Endothelial cell of umbilical vein (primary cell): ENCODE data around the gene BLTP2. TPM values are rescaled to one million over a fixed set of nuclear protein-coding genes. Genes with fewer than 3 reads are reported as not detected.

ENCODE experiments used
- BruUV-seq: library from RNA; stranded (reverse); fragments of 400-500 nt; replicated peaks from 2 replicates; lab custom pipeline; 2021; lab: Mats Ljungman, UMichigan
- CTCF ChIA-PET: fragments of 300-600, 350-600 bp; sonication (Branson Sonifier 250); formaldehyde crosslinking; loops from one replicate; lab custom pipeline; 2021; ENCODE audit warnings: antibody characterized with exemption, inconsistent platforms; lab: Charles Lee
- POLR2A ChIA-PET: fragments of 300-600, 350-600 bp; sonication (Branson Sonifier 250); formaldehyde crosslinking; loops from one replicate; lab custom pipeline; 2021; ENCODE audit warnings: antibody characterized with exemption, inconsistent platforms; lab: Charles Lee
- DNase-seq: peaks from one replicate; pipeline ENCODE4 v3.0.0-alpha.2; 2011; ENCODE audit warnings: low read depth, low spot score
- FAIRE-seq: peaks from 2 replicates; lab custom pipeline; 2011; peaks lifted over from hg19 to GRCh38; lab: Jason Lieb, UNC
- H2AFZ ChIP-seq: 2 replicates; pipeline ENCODE4 v1.6.0; 2012; ENCODE audit warnings: low read depth, low read length, control low read depth, inconsistent platforms
- H3K27ac ChIP-seq: 2 replicates; pipeline ENCODE4 v1.5.1; 2011; ENCODE audit warnings: low read depth, mild to moderate bottlenecking, control low read depth, low read length, moderate library complexity; ENCODE audit not compliant: insufficient read depth
- H3K27me3 ChIP-seq, 2 experiments: 2 replicates each; pipeline versions ENCODE4 v1.6.0 to v1.6.1; 2011; ENCODE audit warnings: low read length in 2 of 2, mixed read lengths in 1 of 2; ENCODE audit not compliant: control insufficient read depth in 2 of 2, insufficient read depth in 2 of 2
- H3K36me3 ChIP-seq, 2 experiments: 2 replicates in 1 of 2; 3 replicates in 1 of 2; pipeline ENCODE4 v1.5.1; 2011; ENCODE audit warnings: low read length in 2 of 2, mild to moderate bottlenecking in 1 of 2, moderate library complexity in 1 of 2; ENCODE audit not compliant: control insufficient read depth in 2 of 2, insufficient read depth in 2 of 2; ENCODE audit errors: extremely low read depth in 1 of 2
- H3K4me1 ChIP-seq: 3 replicates; pipeline ENCODE4 v1.5.1; 2011; ENCODE audit warnings: mild to moderate bottlenecking, low read length; ENCODE audit not compliant: control insufficient read depth, insufficient read depth; ENCODE audit errors: extremely low read depth
- H3K4me2 ChIP-seq: 2 replicates; pipeline ENCODE4 v1.6.1; 2011; ENCODE audit warnings: low read length, control low read depth, mixed read lengths; ENCODE audit not compliant: insufficient read depth
- H3K4me3 ChIP-seq, 3 experiments: fragments of 200-600 bp in 1 of 3; sonication (generic), shearing (Covaris generic) in 1 of 3; replicated peaks in 1 of 3; 2 replicates each; pipeline ENCODE4 v1.5.1; 2011 to 2016; ENCODE audit warnings: control low read depth in 3 of 3, low read length in 3 of 3, mild to moderate bottlenecking in 2 of 3, inconsistent platforms in 1 of 3, low read depth in 1 of 3, moderate library complexity in 1 of 3; ENCODE audit not compliant: insufficient read depth in 1 of 3
- H3K79me2 ChIP-seq: 2 replicates; pipeline ENCODE4 v1.6.0; 2012; ENCODE audit warnings: low read length, inconsistent platforms; ENCODE audit not compliant: control insufficient read depth, insufficient read depth
- H3K9ac ChIP-seq: replicated peaks from 2 replicates; pipeline ENCODE3; 2011; ENCODE audit warnings: low read length, control low read depth; ENCODE audit not compliant: insufficient read depth; ENCODE audit errors: extremely low read depth
- H3K9me1 ChIP-seq: replicated peaks from 3 replicates; pipeline ENCODE4 v1.6.0; 2011; ENCODE audit warnings: mild to moderate bottlenecking, low read length; ENCODE audit not compliant: control insufficient read depth, insufficient read depth; ENCODE audit errors: extremely low read depth
- H3K9me3 ChIP-seq: replicated peaks from 2 replicates; pipeline ENCODE4 v1.5.1; 2012; ENCODE audit warnings: low read length, inconsistent platforms; ENCODE audit not compliant: control insufficient read depth, insufficient read depth
- H4K20me1 ChIP-seq: replicated peaks from 2 replicates; pipeline ENCODE3; 2011; ENCODE audit warnings: mild to moderate bottlenecking, low read length; ENCODE audit not compliant: control insufficient read depth, insufficient read depth; ENCODE audit errors: extremely low read depth
- EZH2 ChIP-seq: IDR thresholded peaks from 2 replicates; pipeline ENCODE4 v1.6.1; 2012; ENCODE audit warnings: borderline replicate concordance, low read depth, mild to moderate bottlenecking, moderate library complexity, low read length, inconsistent platforms; ENCODE audit not compliant: severe bottlenecking
- FOS ChIP-seq: IDR thresholded peaks from 2 replicates; pipeline ENCODE4 v1.6.1; 2011; ENCODE audit warnings: mild to moderate bottlenecking, low read length, moderate library complexity, borderline replicate concordance; ENCODE audit not compliant: insufficient read depth
- GATA2 ChIP-seq: IDR thresholded peaks from 2 replicates; pipeline ENCODE4 v1.7.0; 2011; ENCODE audit warnings: low read depth, mild to moderate bottlenecking, moderate library complexity, mixed read lengths, low read length; ENCODE audit not compliant: insufficient read length, insufficient read depth
- JUN ChIP-seq: IDR thresholded peaks from 2 replicates; pipeline ENCODE4 v1.6.1; 2011; ENCODE audit warnings: borderline replicate concordance, low read depth; ENCODE audit not compliant: insufficient read length, insufficient read depth
- MYC ChIP-seq: IDR thresholded peaks from one replicate; pipeline ENCODE4 v1.6.1; 2011; ENCODE audit warnings: mild to moderate bottlenecking, low read depth, low read length
- POLR2A ChIP-seq: IDR thresholded peaks from 2 replicates; pipeline ENCODE4 v1.6.1; 2012; ENCODE audit warnings: low read depth, mild to moderate bottlenecking, control low read depth, low read length
- POLR2AphosphoS5 ChIP-seq: IDR thresholded peaks from 2 replicates; pipeline ENCODE4 v1.6.1; 2012; ENCODE audit warnings: low read depth, mild to moderate bottlenecking, control low read depth, low read length, moderate library complexity; ENCODE audit not compliant: insufficient read depth
- dilution Hi-C: fragments of 300-500 bp; cut with MboI; formaldehyde crosslinking; loops from one replicate; pipeline ENCODE4 v1.15.0; 2019; ENCODE audit warnings: low sequenced_read_pairs; ENCODE audit not compliant: extremely low pct_ligation_motif_present
- intact Hi-C: fragments of 100-400 bp; cut with micrococcal nuclease; formaldehyde crosslinking; loops from one replicate; pipeline ENCODE4 v1.10.0; 2022
- polyA plus RNA-seq, 4 experiments: library from polyadenylated mRNA; depleted of rRNA in 3 of 4; stranded (reverse) in 3 of 4; unstranded in 1 of 4; fragments of >200 nt; gene quantifications; 2 replicates each; pipeline versions ENCODE4 v1.2.1 to v1.2.3, GENCODE V29; 2011 to 2012; ENCODE audit warnings: missing spikeins in 1 of 4
- total RNA-seq: library from RNA; stranded (reverse); gene quantifications from 2 replicates; pipeline ENCODE4 v1.2.3, GENCODE V29; 2021
- TF ChIP-seq, protein P1 (sequence below), 2 donors: IDR thresholded peaks; 1 replicate in 1 of 2; 2 replicates in 1 of 2; pipeline ENCODE4 v1.5.1; 2011; ENCODE audit warnings: low read length in 2 of 2, mild to moderate bottlenecking in 2 of 2, moderate library complexity in 2 of 2, control low read depth in 1 of 2, inconsistent platforms in 1 of 2, low read depth in 1 of 2; ENCODE audit not compliant: insufficient read depth in 1 of 2; ENCODE audit errors: extremely low read depth in 1 of 2
- TF ChIP-seq, protein P2 (sequence below): IDR thresholded peaks from 2 replicates; pipeline ENCODE4 v1.6.1; 2011; ENCODE audit not compliant: insufficient read depth, insufficient read length

Gene BLTP2
- total and polyA plus RNA-seq, 2 donors (not counting 3 experiments of a cell fraction or from before 2014, with no cell fraction given): 91.4 to 164 TPM

DNA sequence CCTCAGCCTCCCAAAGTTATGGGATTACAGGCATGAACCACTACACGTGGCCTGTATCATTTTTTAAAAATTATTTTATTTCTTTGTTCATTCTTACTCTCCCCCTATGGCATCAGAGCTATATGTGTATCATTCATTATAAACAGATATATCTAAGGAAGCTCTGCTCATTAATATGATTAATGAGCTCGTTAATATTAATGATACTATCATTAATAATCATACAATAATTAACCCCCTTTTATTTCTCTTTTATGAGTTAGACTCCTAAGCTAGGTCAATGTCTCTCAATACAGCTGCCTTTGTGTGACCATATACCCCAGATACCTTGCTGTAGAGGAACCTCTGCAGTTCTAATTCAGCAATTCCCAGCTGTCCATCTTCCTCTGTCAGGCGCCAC is 26.5 kb downstream of the BLTP2 start:
- H3K4me2 ChIP-seq: no peak overlapping the region
- H3K9me1 ChIP-seq: no peaks in the 10 kb centered on the region
- no peaks in the 10 kb centered on the region for H3K79me2 ChIP-seq
- no peak for TF ChIP-seq POLR2AphosphoS5
- TF ChIP-seq, protein P1, sequence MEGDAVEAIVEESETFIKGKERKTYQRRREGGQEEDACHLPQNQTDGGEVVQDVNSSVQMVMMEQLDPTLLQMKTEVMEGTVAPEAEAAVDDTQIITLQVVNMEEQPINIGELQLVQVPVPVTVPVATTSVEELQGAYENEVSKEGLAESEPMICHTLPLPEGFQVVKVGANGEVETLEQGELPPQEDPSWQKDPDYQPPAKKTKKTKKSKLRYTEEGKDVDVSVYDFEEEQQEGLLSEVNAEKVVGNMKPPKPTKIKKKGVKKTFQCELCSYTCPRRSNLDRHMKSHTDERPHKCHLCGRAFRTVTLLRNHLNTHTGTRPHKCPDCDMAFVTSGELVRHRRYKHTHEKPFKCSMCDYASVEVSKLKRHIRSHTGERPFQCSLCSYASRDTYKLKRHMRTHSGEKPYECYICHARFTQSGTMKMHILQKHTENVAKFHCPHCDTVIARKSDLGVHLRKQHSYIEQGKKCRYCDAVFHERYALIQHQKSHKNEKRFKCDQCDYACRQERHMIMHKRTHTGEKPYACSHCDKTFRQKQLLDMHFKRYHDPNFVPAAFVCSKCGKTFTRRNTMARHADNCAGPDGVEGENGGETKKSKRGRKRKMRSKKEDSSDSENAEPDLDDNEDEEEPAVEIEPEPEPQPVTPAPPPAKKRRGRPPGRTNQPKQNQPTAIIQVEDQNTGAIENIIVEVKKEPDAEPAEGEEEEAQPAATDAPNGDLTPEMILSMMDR (IDR thresholded peaks at IDR 0.05; ENCODE audit: extremely low read depth in 1 of 2, insufficient read depth in 1 of 2, low read depth in 1 of 2, low read length in 2 of 2): no peak
- no peak for TF ChIP-seq MYC
- TF ChIP-seq JUN: no peak
- TF ChIP-seq GATA2: no peak
- no peak for TF ChIP-seq EZH2
- no peak for TF ChIP-seq FOS
- TF ChIP-seq, protein P2, sequence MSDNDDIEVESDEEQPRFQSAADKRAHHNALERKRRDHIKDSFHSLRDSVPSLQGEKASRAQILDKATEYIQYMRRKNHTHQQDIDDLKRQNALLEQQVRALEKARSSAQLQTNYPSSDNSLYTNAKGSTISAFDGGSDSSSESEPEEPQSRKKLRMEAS: no peak
- TF ChIP-seq POLR2A: no peak
- H3K4me1 ChIP-seq: no peaks in the 10 kb centered on the region
- CTCF ChIA-PET: interaction anchor here (1.7 kb wide), 1 partner anchor 29 kb away, joined by 5 read pairs; no protein-coding TSS in a partner anchor
- intact Hi-C loops: no loop called here
- POLR2A ChIA-PET: interaction anchor here (1.0 kb wide), 1 partner anchor 9 kb away, joined by 7 read pairs; no protein-coding TSS in a partner anchor
- no peak overlapping the region for H2AFZ ChIP-seq
- FAIRE-seq (no peak), DNase-seq (no peak)
- no peaks in the 10 kb centered on the region for H3K27me3 ChIP-seq
- dilution Hi-C loops: no loop called here
- no peaks in the 10 kb centered on the region for H3K9me3 ChIP-seq
- no TSS peak for BruUV-seq
- H3K9ac ChIP-seq: no peak overlapping the region
- peaks cover 43 to 62% of the 10 kb centered on the region in 2 experiments for H3K36me3 ChIP-seq
- no peak overlapping the region for H3K4me3 ChIP-seq
- H3K27ac ChIP-seq: no peak overlapping the region
- H4K20me1 ChIP-seq: no peaks in the 10 kb centered on the region
